SK-N-MC (cell line): Measurements from ENCODE around the gene RHEX.

Experiments used
- EZH2 ChIP-seq: fragments of 200-600 bp; sonication (generic); IDR thresholded peaks from one replicate; pipeline ENCODE4 v1.6.1; 2017; ENCODE audit warnings: antibody characterized with exemption
- FOXP2 ChIP-seq: optimal IDR thresholded peaks from 2 replicates; pipeline ENCODE3; 2011; ENCODE audit warnings: mild to moderate bottlenecking, moderate library complexity; ENCODE audit not compliant: insufficient read depth; ENCODE audit errors: extremely low read length, control extremely low read depth
- POLR2AphosphoS5 ChIP-seq: IDR thresholded peaks from 2 replicates; pipeline ENCODE4 v1.6.1; 2012; ENCODE audit warnings: mild to moderate bottlenecking, low read depth, low read length, borderline replicate concordance

DNA sequence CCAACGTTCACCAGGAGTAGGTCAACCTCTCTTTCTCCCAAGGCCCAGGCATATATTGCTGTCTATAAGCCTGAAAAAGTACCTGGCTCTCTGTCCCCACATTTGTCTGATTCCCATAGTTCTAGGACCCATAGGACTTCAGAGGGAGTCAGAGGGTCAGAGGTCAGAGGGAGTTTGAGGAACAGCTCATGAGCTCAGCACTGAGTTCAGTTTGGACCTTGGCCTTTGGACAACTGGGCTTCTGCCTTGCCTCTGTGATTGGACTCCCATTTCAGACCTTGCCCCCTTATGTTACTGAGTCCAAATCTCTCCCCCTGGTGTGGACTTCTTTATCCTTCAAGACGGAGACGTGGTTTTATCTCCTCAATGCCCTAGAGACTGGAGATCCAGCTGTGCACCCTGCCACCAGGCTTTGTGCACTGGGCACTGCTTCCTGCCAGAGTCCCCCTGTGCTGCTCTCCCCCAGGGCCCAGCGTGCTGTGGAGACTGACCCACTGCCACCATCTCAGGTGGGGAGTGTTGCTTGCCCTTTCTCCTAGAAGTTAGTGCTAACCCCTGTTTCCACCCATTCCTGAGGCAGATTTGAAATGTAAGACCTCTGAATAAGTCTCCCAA lies 32.5 kb upstream of the RHEX start:
- TF ChIP-seq POLR2AphosphoS5: no peak
- TF ChIP-seq EZH2: no peak
- no peak for TF ChIP-seq FOXP2
